ENCODE data around the gene RRP8.

DNA sequence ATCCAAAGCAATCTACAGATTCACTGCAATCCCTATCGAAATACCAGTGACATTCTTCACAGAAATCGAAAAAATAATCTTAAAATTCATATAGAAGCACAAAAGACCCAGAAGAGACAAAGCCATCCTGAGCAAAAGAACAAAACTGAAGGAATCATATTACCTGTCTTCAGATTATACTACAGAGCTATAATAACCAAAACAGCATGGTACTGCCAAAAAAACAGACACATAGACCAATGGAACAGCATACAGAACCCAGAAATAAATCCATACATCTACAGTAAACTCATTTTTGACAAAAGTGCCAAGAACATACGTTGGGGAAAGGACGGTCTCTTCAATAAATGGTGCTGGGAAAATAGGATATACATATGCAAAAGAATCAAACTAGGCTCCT is 18.9 kb downstream of the RRP8 start:
- TF ChIP-seq EZH2phosphoT487 (IDR thresholded peaks at IDR 0.05; ENCODE audit: low read depth): no peak
- TF ChIP-seq, protein P1, sequence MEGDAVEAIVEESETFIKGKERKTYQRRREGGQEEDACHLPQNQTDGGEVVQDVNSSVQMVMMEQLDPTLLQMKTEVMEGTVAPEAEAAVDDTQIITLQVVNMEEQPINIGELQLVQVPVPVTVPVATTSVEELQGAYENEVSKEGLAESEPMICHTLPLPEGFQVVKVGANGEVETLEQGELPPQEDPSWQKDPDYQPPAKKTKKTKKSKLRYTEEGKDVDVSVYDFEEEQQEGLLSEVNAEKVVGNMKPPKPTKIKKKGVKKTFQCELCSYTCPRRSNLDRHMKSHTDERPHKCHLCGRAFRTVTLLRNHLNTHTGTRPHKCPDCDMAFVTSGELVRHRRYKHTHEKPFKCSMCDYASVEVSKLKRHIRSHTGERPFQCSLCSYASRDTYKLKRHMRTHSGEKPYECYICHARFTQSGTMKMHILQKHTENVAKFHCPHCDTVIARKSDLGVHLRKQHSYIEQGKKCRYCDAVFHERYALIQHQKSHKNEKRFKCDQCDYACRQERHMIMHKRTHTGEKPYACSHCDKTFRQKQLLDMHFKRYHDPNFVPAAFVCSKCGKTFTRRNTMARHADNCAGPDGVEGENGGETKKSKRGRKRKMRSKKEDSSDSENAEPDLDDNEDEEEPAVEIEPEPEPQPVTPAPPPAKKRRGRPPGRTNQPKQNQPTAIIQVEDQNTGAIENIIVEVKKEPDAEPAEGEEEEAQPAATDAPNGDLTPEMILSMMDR (IDR thresholded peaks at IDR 0.05; ENCODE audit: low read depth, low read length): no peak
